Measurements from ENCODE around the gene SIMC1.

The SIMC1 gene

GRCh38 chr5:176317534-176318374 is 79.5 kb downstream of the SIMC1 start:
- DNase-seq: no peak

DNA sequence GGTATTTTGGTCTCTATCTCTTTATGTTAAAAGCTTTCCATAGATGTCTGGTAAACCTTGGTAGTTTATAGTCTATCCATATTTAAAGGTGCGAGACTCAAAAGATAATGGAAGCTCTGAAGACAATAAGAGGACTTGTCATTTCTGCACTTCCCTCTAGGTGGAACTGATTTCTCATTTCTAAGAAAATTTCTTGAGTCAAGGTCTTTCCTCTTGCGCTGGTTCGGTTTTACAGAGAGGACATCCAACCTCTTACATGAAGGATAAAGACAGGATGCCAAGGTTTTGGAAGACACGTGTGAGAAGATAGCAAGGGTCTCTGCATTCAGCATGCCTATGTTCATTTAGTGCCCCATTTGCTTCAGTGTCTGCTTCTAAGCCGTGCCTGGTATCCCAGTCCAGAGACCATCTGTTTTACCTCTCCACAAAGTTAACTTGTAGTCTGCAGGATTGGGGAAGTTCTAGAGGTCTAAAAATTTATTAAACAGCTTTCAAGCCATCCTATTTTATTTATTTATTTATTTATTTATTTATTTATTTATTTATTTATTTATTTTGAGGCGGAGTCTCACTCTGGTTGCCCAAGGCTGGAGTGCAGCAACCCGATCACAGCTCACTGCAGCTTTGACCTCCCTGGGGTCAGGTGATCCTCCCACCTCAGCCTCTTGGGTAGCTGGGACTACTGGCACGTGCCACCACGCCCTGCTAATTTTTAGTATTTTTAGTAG is 81.8 kb downstream of the SIMC1 start:
- DNase-seq: no peak

DNA sequence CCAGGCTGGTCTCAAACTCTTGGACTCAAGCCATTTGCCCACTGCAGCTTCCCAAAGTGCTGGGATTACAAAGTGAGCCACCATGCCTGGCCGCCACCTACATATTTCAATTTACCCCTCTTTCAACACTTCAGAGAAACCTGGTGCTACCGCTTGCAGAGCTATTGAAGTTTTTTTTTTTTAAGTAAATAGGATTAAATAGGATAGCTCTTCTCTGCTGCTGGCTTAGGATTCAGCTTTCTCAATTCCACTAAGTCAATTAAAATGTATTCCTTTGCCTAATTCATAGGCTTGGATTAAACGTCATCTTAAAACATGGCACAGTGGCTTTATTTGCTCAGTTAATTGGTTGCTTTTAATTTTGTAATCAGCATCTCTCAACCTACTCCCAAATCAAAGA is 82.4 kb downstream of the SIMC1 start:
- no peak for DNase-seq

DNA sequence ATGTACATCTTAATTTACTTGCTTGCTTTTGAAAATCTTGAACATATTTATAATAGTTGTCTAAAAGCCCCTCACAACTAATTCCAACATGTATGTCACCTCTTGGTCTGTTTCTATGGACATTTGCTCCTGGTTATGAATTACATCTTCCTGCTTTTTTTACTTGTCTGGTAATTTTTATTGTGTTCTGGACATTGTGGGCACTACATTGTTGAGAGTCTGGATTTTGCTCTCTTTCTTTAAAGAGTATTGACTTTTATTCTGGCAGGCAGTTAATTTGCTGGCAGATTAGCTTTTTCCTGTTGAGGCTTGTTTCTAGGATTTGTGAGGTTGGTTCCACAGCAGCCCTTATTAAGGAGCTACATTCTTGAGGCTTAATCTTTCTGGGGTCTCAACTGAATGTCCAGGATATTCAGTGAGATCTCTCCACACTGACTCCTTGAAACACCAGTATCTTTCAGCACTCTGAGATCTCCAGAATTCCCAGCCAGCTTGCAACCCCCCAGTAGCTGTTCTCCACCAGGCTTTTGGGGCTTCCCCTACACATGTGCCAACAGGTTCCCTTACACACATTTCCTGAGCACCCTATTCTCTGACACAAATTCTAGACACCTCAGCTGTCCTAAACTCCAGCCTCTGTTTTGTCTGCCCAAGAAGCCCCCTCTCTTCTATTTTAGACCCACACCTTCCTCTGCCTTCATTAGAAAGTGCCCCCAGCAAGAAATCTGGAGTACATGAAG is 96.0 kb downstream of the SIMC1 start:
- no peak for DNase-seq

GRCh38 chr5:176337913-176338312 is 99.7 kb downstream of the SIMC1 start:
- DNase-seq: no peak

- DNase-seq: no peak
These were observed 101.1 kb downstream of the SIMC1 start for GRCh38 chr5:176339304-176339703.

DNA sequence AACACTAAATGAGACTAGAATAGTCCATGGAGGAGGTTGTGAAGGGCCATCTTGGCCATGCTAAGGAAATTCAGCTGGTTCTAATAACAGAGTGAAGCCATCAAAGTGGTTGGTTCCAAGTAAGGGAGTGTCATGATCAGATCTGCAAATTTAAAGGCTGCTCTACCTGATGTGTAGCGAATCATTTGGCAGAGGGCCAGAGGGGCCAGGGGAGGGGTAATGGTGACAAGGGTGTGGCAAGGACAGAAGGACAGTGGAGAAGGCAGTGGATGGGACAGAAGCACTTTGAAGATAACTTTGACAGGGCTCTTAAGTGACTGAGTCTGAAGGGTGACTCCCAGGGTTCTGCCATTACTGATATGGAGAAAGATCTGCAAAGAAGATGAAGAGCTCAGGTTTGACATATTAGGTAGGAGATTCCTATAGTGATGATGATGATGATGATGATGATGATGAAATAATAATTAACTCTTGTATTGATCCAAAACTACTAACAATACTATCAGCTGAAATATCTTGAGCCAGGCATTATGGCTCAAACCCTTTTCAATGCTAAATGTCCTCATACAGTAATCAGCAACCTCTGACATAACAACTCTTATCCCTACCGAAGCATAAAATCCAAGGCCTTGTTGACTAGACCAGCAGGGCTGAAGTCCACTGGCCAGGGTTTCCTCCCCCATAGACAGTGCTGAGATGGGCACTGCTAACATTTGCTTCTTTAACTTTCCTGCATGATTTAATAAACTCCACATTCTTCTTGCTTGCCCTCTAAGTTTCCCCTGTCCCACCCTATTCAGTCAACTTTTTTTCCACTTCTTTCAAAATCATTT is 103.3 kb downstream of the SIMC1 start:
- no peak for DNase-seq

DNA sequence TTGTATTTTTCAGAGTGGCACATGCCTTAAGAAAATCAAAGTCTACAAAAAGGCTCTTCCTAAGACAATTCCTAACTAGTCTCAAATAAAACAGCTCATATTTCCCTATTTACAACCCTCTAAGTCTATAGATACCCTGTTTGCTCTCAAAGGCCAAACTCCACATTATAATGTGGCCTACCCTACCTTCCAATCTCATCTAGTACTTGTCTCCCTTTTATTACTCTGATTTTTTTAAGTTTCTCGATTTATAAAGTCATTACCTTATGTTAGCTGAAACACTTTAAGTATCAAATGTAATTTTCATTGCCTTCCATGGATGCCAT is 103.9 kb downstream of the SIMC1 start:
- no peak for DNase-seq

DNA sequence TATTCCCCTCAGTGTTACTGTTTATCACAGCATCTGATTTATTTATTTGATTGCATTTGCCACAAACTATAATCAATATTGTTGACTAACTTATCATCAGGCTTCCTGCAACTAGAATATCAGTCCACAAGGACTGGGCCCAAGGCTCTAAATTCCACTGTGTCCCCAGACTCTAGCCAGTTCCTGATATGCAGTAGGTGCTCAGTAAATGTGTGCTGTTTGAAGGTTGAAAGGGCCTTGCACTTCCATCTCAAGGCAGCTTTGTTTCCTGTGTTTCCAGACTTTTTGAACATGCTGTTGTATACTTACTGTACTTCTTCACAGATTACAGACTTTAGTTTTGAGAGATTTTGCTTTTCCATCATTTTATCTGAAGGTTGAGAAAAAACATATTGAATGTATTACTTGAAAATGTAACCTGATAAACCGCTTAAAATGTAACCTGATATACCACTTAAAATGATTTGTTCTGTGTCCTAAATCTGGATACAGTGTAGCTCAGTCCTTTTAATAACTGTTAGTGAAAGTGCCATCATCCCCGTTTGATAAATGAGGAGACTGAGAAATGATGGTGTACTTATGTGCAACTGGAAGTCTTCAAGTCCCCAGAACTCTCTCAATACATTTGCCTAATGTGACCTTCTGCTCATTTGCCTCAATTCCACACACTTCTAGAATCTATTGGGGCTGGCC is 104.7 kb downstream of the SIMC1 start:
- DNase-seq: no peak

GRCh38 chr5:176350416-176350815 is 112.2 kb downstream of the SIMC1 start:
- DNase-seq: no peak

GRCh38 chr5:176352116-176352878 is 114.1 kb downstream of the SIMC1 start:
- no peak for DNase-seq

DNA sequence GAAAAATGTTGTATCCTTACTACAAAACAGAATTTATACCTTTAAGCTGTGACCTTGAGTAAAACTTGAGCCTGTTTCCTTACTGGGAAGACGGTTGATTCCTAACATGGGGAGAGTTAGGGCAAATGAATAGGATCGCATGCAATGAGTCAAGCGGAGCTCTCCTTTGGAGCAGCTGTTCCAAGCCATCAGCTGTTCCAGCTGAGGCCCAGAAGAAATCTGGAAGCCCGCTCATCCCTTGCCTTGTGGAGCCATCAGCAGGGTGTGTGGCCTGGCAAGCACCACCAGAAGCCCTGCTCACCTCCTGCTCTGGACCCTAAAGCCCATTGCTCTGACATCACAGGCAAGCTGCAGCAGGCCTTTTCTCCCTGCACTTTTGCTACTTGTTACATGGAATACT is 115.3 kb downstream of the SIMC1 start:
- no peak for DNase-seq

DNA sequence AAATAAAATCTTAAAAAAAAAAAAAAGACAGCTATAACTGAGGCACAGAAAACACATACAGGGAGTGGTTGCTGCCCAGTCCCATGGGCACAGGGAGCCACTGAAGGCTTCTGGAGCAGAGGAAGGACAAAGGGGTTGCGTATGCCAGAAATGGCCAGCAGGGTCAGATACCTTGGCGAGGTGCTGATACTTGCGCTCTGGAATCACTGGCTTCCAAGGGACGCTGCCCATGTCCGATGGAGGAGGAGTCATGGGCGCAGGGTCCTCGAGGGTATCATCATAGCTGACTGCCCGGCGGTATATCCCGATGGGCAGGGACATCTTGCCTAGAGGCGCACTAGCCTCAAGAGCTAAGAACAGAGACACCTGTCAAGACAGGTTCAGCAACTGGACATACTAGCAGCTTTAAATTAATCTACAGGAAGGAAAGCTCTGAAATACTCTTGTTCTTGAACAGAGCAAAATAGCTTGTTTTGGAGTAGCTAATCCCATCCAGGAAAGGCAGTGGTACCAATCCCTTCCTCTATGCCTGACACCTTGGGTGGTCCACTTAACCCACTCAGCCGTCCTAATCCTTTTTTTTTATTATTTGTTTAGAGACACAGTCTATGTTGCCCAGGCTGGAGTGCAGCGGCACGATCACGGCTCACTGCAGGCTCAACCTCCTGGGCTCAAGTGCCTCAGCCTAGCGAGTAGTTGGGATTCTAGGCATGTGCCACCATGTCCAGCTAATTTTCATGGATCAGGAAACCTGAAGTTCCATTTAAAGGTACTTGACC is 117.4 kb downstream of the SIMC1 start:
- DNase-seq: peak; percentile 36

- DNase-seq: no peak
These were observed 117.9 kb downstream of the SIMC1 start for GRCh38 chr5:176356179-176356566.

DNA sequence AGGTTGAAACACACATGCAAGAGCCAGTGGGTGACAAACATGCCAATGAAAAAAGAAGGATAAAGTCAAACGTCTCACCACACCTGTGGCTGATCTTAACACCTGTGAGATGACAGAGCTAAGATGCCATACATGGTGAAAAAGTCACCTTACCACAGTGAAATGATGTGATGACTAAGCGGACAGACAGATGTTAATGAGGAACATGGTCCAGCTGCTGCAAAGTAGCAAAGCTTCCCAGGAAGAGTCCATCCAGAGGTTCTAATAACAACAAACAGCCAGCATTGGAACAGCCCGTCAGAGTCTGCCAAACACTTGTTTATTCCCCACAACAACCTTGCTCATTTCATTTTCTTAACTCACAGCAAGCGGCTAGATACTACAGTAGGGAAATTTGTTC is 121.4 kb downstream of the SIMC1 start:
- no peak for DNase-seq

GRCh38 chr5:176360894-176361436 is 122.7 kb downstream of the SIMC1 start:
- no peak for DNase-seq

DNA sequence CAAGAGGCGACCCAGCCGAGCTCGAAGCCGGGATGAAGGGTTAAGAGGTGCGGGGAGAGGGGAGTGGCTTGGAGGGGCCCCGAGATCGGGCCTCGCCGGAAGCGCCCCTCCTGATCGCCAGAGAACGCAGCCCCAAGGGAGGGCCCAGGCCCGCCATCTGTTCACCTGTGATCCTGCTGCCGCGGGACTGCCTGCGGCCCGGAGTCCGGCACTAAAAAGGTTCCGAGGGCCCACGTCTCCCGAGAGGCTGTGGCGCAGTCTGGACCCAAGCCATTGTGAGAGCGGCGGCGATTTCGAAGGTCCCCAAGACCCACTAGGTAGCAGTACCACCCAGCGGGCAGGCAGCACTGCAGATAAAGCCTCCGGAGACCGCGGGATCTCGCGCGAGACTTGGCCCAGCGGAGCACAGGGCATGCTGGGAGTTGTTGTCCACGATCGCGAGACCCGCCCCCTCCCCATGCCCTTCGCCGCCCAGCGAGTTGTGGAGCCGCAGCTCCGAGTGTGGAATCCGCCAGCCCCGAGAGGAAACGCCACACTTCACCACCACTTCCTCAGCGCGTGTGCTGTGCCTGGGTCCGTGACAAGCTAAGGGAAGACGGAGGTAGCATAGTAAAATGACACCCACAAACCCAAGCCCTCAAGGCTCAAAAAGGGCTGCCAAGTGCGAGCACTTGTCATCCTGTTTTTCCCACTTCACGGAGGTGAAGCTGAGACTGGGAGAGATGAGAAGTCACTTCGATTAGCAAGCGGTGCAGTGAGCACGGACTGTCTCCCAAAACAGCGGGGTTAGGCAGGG is 123.4 kb downstream of the SIMC1 start, which contains the start of gene KIAA1191:
KIAA1191 (minus strand) TSS at position 328 of the 796 bp plus-strand sequence. CDS start 2,256 bp downstream, outside the sequence.
- DNase-seq: peak; percentile 65

DNA sequence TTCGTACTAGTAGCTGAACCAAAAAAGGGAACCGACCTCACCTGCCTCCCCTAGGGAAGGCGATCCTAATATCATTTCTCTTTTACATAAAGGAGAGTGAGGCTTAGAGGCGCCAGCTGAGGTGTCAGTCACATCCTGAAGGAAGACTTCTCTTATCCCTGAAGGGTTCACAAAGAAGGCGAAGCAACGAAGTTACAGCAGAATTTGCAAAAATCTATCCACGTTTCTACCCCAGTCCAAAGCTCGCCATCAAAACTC is 123.9 kb downstream of the SIMC1 start:
- DNase-seq: no peak

GRCh38 chr5:176364765-176365350 is 126.6 kb downstream of the SIMC1 start:
- no peak for DNase-seq

All from NCI-H510A (cell line).